ENCODE measurements around the gene FMN1.

FMN1 gene

DNA sequence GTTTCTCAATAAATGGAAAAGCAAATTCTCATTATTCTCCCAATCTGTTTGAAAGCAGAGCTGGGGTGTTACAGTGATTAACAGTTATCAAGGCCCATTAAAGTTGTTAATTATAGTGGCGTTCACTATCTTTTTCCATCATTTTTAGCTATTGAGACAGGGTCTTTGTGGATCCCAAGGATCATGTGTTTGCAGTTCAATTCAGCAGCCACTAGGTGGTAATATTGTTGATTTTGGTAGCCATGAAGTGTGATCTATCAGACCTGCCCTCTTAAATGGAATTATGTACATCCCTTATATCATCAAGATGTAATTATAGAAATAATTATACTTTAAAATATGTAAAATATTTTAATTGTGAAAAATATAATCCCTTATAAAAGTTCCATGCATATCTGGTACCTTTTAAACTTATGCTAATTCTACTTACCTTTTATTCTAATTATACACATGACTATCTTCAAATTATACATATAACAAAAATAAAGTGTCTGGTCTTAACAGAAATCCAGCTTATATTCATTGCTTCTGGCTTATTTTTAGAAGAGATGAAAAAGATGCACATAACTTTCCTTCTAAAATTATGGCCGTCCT lies 350.3 kb downstream of the FMN1 start:
- DNase-seq: peak in 1 of 2 donors; percentile 6

DNA sequence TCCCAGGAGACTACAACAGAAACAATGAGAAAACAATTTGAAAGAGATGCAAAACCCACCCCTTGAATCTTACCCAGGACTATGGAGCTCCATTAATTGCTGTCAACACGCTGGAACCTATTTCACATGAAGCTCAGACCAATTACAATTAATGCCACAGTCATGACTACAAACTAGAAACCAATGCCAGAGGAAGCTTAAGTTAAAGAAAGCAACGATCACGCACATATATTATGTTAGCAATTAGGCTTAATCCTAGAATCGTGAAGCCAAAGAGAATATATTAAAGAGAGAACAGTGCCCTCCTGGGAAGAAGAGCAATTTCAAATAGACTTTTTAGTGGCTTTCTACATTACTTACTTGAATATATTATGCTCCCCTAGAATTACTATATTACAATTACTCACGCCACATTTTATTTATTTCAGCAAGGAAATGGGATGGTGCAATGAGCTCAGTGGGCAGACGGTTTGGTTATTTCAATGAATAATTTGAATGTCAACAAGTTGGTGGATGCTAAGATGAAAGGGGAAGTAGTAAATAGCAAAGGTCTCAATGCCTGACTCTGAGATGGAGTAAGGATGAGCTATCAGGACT lies 351.2 kb downstream of the FMN1 start:
- DNase-seq: no peak

GRCh38 chr15:32842081-32842480 lies 352.4 kb downstream of the FMN1 start:
- no peak for DNase-seq

DNA sequence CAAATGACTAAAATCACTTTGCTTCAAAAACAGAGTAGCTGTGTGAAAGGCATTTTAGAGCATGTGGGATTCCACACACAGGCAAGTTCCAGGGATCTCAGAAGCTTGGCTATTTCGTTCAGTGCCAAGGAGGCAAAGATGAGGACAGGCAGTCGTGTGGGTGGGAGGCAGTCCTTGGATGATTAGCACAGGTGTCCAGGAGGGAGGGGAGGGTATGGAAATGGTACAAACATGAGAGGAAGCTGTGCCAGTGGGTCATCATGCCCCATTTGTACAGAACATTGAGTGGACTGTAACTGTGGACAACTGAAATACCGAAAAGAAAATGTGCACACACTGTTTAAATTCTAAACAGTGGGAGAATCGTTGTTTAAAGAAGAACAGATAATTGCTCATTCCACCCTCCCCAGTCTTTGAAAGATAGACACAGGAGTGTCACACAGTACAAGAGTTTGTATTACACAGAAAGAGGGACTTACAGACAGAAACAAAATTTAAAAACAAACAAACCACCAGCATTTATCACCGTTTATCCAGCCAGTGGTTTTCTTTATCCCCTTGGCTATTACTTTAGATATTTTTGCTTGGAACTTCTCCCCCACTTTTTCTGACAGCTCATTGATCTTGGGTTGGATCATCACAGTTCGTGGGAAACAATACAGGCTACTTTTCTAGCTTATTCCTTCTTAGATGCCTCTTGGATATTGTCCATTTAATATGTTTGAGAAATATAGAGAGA lies 353.8 kb downstream of the FMN1 start:
- DNase-seq: no peak

- peak; percentile 58 to 71 for DNase-seq
Observed at GRCh38 chr15:32838820-32839219, 355.7 kb downstream of the FMN1 start.

DNA sequence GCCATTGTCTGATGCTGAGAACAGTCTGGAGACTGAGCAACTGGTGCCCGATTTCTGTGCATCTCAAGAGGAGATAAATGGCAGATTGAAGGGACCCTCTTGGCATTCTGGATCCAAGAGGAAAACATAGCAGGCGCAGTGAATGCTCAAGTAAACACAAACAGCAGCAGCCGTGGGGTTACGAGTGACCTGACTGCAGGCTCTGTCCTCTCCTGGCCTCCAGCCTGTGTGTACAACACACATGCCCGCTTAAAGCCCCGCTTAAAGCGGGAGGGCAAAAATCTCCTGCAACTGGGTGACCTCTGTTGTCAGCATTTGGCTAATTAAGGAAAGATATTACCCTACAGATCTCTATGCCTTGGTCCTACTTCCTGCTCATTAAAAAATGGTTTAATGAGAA lies 356.2 kb downstream of the FMN1 start:
- DNase-seq: peak; percentile 20 to 21

DNA sequence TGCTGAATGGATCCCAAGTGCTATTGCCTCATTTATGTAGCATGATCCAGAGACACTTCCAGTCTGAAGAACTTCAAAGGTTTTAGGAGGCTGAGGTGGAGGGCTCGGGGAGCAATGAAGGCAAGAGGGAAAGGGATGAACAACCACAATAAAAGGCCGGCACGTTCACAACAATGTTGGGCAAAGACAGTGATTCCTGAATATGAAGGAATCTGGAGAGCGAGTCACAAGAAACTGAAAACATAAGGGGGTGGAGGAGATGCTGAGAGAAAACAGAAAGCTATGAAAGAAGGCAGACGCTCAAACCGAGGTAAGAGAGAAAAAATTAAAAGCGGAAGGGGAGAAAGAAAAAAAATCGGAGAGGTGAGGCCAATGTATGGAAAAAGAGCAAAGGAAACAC lies 356.6 kb downstream of the FMN1 start:
- no peak for DNase-seq

- no peak for DNase-seq
Observed at GRCh38 chr15:32834156-32834555, 360.4 kb downstream of the FMN1 start.

DNA sequence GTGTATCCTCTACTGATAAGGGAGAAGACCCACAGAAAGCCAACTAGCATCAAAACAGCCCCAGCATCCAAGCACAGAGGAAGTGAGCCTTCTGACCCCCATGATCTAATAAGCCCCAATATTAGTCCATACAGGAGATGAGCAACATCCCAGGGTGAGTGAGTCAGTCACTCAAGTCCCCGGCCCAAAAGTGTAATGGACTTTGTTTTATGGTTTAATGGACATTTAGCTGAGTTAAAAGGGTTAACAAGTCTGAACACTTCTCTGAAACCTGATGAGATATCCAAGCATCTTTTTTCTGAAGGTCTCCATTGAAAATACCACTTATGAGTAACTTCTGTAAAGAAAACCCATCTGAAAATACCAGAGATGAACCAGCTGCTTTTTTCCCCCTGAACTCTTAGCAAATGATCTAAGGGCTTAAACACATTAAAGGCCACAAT lies 361.1 kb downstream of the FMN1 start:
- DNase-seq: no peak

- DNase-seq: no peak
Observed at GRCh38 chr15:32831485-32831884, 363.0 kb downstream of the FMN1 start.

DNA sequence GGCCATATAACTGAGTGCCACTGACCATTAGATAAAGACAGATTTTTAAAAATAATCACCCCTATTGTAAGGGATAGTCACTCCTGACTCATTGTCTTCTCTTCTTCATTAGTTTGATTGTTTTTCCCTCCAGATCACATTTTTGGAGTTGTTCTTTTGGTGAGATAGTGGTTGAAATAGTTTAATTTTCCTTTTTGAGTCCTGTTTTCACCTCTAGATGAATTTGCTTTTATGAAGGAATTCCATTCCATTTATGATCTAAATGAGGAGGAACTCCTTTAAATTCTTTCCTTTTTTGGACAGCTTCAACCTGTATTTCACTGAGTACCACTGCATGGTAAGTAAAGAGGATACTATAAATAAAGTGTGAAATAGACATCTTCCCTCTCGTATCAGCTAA lies 364.3 kb downstream of the FMN1 start:
- DNase-seq: no peak

DNA sequence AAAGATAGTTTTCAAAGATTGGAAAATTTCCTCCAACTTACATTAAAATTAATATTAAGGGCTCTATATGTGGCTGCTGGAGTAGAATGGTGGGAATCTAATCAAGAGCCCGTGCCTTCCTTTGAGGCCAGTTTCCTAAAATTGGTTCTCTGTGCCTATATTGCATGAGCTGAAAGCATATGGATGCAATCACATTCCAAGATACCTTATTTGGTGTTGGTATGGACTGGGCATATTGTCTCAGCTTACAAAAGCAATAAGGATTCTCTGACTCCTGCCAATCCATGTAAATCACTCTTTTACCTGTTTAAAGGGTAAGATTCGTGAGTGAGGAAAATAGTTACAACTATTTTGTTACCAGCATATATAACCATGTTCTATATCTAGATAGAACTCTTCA lies 365.1 kb downstream of the FMN1 start:
- DNase-seq: no peak

GRCh38 chr15:32828507-32829186 lies 365.9 kb downstream of the FMN1 start:
- no peak for DNase-seq

DNA sequence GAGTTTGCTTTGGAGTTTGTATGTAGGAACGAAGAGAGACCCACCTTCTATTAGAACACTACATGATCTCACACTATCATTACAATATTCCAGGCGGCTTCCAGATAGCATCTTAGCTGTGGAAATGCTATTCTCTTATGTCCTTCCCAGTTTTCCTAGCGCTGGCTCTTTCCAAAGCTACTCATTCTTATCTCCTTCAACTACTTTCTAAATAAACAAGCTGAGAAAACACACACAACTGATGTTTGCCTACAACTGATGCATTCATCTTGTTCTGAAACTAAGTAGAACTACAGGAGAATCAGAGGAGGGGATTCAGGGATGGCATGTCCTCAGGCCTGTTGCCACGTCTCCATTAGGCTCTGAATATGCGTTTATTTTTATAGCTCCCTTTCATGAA lies 367.8 kb downstream of the FMN1 start:
- DNase-seq: no peak

- DNase-seq: no peak
Observed at GRCh38 chr15:32825219-32825618, 369.3 kb downstream of the FMN1 start.

DNA sequence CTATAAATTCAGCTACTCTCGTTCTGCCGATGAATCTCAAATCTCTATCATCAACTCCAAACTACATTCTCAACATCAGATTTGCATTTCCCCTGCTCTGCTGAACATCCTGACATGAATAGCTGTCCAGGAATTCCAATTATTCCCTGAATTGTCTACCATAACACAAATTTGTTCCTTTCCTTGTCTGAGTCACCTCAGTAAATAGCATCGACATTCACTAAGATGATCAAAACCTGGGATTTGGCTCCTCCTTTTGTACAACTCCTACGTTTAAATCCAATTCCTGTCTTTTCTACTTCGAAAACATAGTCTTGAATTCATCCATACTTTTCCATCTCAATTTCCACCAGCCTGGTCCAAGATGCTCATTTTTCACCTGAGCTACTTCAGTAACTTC lies 369.7 kb downstream of the FMN1 start:
- no peak for DNase-seq

GRCh38 chr15:32823750-32824149 lies 370.8 kb downstream of the FMN1 start:
- no peak for DNase-seq

- DNase-seq: no peak
Observed at GRCh38 chr15:32822739-32823138, 371.8 kb downstream of the FMN1 start.

- DNase-seq: no peak
Observed at GRCh38 chr15:32819448-32819847, 375.1 kb downstream of the FMN1 start.

DNA sequence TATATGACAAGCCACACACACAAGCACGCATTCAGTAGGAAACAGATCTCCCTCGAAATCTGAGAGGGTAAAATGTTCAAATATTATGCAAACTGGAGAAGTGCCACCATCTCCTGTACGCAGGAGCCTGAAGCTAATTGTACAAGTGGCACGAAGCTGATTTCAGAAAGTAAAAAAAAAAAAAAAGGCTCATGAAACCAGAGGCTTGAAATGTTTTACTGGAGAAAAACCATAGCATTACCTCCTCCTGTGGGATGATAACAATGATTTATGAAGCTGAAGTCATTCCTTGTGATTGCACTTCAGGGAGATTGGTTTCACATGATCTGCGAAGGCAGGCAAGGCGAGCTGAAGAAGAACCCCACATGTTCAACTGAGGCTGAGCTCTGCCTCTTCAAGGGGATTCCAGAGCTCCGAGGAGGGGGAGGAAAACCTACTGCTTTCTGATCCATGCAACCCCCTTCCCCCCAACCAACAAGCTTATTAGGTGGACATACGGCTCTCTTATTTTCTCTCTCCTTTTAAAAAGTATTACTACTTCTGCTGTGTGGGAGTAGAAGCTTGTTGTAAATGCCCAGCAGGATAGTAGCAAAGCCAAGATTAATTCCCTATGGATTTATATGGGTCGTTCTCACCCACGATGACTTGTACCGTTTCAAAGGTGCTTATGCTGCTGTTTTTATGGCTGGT lies 375.6 kb downstream of the FMN1 start:
- DNase-seq: no peak

GRCh38 chr15:32817577-32817976 lies 376.9 kb downstream of the FMN1 start:
- DNase-seq: no peak

DNA sequence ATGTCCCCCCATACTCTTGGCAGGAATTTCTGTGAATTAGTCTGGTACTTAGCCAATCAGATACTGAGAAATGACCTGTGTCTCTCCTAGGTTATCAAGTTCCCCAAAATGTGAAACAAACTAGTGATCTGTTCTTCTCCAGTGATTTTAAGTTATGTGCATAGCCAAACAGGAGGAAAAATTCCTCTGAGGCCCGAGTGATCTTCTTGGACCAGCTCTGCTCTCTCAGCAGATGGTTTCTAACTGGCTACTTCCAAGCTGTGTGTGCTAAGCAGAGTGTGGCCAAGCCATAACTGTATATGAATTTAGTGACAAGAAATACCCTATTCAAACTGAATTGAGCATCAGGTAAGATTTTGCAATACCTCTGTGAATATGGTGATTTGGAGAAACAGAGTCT lies 387.2 kb downstream of the FMN1 start:
- no peak for DNase-seq

GRCh38 chr15:32803631-32804030 lies 390.9 kb downstream of the FMN1 start:
- DNase-seq: no peak

All from hippocampal formation (tissue), 2 donors.